GM19463 (cell line): Measurements from ENCODE around the gene ADORA2B.

Source experiments
- ATAC-seq: cut with Tn5 transposase; IDR thresholded peaks from one replicate; pipeline ENCODE4 v1.9.1; 2021; ENCODE audit warnings: mild to moderate bottlenecking, moderate library complexity; ENCODE audit not compliant: unreplicated experiment

Gene ADORA2B

DNA sequence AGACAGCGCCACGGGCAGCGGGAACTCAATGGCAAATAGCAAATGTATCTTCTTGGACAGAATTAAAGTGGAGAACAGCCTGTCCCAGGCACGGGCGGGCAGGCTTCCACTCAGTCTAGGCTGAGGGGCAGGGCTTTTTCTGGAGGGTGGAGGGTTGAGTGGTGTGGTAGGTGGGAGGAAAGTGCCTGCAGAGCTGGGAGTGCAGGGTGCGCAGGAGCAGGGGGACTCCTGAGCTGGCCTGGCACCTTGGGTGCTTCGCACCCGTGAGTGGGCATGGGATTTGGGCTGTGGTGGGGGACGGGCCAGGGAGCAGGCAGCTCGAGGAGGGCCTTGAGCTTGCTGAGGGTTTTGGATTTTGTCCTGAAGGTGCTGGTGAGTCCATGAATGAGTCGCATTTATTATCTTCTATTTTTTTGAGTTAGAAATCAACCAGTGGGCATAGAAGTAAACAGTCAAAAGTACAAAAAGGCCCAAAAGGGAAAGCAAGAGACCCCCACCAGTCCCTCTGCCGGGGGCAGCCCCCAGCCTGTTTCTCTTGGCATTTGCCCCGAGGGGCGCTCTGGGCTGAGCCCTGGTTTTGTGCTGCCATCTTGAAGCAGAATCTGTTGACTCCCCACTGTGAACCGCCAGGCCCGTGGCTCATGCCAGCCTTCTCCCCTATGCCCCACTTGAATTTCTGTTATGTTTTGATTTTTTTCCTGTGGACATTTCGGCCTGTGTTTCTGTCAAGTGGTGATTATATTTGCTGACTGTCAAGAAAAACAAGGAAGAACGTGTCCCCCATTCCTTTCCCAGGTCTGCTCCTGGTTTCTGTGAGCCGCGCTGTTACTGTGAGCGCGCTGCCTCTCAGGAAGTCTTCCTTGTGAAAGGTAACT, 8.2 kb downstream of the ADORA2B start:
- no peak for ATAC-seq

- ATAC-seq, result no peak
Measured at GRCh38 chr17:15954222-15954621, 9.3 kb downstream of the ADORA2B start.

DNA sequence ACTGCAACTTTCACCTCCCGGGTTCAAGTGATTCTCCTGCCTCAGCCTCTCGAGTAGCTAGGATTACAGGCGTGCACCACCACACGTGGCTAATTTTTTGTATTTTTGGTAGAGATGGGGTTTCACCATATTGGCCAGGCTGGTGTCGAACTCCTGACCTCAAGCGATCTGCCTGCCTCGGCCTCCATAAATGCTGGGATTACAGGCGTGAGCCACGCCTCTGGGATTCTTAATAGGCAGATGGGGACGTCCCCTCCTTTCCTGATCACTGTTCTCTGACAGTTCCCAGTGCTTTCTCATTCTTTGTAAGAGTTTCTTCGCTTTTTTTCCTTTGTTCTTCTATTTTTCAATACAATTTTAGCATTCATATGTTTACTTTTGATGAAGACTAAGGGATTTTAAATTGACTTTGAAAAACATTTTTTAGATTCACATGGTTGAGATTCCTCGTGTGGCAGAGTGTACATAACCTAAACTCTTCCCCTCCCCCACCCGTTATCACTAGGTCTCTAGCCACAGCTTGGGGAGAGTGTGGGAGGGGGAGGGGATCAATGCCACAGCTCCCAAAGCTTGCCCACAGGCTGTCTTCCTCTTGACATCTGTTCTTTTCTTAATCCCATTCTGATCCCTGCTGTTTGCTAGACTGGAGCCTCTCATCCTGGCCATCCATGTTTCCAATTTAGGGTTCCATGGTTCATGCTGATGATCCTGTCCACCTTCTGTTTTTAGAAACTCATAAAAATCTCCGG, 11.0 kb downstream of the ADORA2B start:
- no peak for ATAC-seq

- ATAC-seq, result no peak
Measured at GRCh38 chr17:15957206-15957605, 12.3 kb downstream of the ADORA2B start.

- ATAC-seq, result no peak
Measured at GRCh38 chr17:15957608-15958307, 12.8 kb downstream of the ADORA2B start.

- ATAC-seq, result no peak
Measured at GRCh38 chr17:15958484-15958854, 13.5 kb downstream of the ADORA2B start.

- no peak for ATAC-seq
Measured at GRCh38 chr17:15963670-15964110, 18.8 kb downstream of the ADORA2B start.

DNA sequence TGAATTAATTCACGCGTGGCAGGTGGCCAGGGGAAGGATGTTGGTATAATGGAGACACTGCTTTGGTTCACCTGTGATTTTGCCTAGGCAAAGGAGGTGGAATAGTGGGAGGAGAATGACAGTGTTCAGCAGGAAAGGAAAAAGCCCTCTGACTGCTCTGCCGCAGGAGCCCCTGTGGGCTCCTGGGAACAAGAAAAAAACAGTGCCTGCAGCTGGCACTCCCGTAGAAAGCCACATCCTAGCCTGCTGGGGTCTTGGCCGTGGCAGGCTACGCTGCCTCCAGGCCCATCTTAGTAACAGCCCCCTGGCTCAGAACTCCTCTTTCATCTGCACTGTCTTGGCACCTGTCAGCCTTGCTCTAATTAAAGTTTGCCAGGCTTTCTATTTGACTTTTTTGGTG, 20.6 kb downstream of the ADORA2B start:
- no peak for ATAC-seq

- no peak for ATAC-seq
Measured at GRCh38 chr17:15966183-15966878, 21.4 kb downstream of the ADORA2B start.

DNA sequence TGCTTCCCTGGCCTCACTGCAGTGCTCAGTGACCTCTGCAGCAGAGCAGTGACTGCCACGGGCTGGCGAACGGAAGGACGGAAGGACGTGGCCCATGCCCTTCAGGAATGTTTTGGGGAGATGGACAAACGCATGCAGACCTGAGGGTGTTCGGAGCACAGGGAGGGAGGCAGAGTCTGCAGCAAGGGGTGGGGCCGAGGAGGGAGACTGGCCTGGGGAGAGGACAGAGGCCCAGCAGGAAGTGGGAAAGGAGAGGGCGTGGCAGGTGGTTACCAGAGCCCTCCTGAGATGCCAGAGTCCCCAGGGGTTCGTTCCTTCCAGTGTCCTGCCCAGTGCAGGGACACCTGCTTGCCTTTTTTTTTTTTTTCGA, 21.9 kb downstream of the ADORA2B start:
- no peak for ATAC-seq

- ATAC-seq, result no peak
Measured at GRCh38 chr17:15967706-15968399, 22.9 kb downstream of the ADORA2B start.

- ATAC-seq, result no peak
Measured at GRCh38 chr17:15969463-15969862, 24.5 kb downstream of the ADORA2B start.

GRCh38 chr17:15970500-15970899, 25.6 kb downstream of the ADORA2B start:
- no peak for ATAC-seq

DNA sequence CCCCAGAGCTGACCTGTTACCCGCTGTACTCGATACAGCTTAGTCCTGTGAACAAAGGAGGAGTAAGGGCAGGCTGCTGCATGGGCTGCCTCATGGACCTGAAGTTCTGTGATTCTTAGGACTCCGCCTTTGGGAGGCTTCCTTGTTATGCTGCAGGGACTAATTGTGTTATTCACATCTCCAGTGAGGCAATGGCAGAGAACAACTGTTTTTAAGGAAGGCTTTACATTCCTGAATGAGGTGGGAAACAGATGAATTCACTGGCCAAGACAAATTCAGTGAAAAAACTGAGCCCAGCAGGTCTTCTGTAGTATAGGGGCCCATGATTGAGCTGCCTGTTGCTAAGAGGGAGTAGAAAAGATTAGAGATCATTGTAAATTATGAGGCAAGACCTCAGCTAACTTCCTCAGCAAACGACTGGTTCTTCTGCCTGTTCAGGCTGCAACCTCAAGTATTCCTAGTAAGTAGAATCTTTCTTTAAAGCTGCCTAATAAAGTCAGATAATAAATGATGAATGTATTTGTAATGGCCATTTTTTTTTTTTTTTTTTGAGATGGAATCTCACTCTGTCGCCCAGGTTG, 26.3 kb downstream of the ADORA2B start:
- no peak for ATAC-seq

- ATAC-seq, result no peak
Measured at GRCh38 chr17:15971882-15972281, 27.0 kb downstream of the ADORA2B start.

DNA sequence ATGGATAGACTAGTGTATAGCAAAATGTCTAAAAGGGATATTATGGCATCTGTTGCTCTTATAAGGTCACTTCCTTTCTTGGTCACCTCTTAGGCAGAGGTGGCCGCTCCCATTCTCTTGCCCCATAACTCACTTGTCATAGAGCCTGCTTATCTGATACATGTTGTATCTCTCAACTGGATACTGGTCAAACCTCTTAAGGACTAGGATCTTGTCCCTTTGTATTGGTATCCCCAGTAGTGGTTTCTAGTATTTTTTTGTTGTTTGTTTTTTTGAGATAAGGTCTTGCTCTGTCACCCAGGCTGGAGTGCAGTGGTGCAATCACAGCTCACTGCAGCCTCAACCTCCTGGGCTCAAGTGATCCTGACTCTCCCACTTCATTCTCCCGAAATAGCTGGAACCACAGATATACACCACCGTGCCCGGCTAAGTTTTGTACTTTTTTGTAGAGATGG, 27.6 kb downstream of the ADORA2B start:
- no peak for ATAC-seq

- ATAC-seq, result no peak
Measured at GRCh38 chr17:15973016-15973415, 28.1 kb downstream of the ADORA2B start.

GRCh38 chr17:15973834-15974233, 28.9 kb downstream of the ADORA2B start:
- no peak for ATAC-seq

DNA sequence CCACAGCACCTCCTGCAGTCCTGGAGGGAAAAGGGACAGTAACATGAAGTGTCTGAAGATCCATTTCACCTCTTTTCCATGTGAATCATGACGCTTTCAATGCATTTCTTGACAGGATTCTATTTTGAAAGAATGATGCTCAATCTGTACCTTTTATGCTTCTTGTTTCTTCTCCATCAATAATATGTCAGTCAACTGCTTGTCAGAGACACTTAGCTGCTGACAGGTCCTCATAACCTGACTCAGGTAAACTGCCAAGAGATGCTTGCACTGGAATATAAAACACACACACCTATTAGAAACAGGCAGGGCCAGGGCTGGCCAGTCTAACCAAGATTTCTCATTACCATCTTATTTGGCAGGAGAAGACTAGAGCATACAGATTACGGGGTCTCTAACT, 33.0 kb downstream of the ADORA2B start:
- ATAC-seq, result no peak

GRCh38 chr17:15978606-15979005, 33.7 kb downstream of the ADORA2B start:
- no peak for ATAC-seq
